ENCODE results near the gene EXOC3L4. TPM values are rescaled to one million over a fixed set of nuclear protein-coding genes. Genes with fewer than 3 reads are reported as not detected.

The EXOC3L4 gene
- total and polyA plus RNA-seq, 5 donors = 0.63 to 2.5 (median 1.2) TPM

- Histone ChIP-seq H3K4me3 (ENCODE audit: low read length) (no peak overlapping the region), H3K27me3 (ENCODE audit: control insufficient read depth, insufficient read depth) (no peaks in the 10 kb centered on the region), H3K4me1 (ENCODE audit: control insufficient read depth, insufficient read depth, low read length) (peaks cover 6% of the 10 kb centered on the region), H3K27ac (ENCODE audit: low read length) (no peak overlapping the region), H3K9me3 (ENCODE audit: control insufficient read depth, low read length) (no peaks in the 10 kb centered on the region)
- 86% methylated on average over 13 of the region's 13 CpGs for WGBS
- peak in 2 of 3 donors; percentile 56 to 58 for DNase-seq
- intact Hi-C loops (cut with DNase I) = loop anchor here in 1 of 4 donors (10.0 kb wide), 1 partner anchor 59 kb away; no protein-coding TSS in a partner anchor
- no peak for ATAC-seq
Observed at GRCh38 chr14:103125098-103126070, 30.9 kb downstream of the EXOC3L4 start.

DNA sequence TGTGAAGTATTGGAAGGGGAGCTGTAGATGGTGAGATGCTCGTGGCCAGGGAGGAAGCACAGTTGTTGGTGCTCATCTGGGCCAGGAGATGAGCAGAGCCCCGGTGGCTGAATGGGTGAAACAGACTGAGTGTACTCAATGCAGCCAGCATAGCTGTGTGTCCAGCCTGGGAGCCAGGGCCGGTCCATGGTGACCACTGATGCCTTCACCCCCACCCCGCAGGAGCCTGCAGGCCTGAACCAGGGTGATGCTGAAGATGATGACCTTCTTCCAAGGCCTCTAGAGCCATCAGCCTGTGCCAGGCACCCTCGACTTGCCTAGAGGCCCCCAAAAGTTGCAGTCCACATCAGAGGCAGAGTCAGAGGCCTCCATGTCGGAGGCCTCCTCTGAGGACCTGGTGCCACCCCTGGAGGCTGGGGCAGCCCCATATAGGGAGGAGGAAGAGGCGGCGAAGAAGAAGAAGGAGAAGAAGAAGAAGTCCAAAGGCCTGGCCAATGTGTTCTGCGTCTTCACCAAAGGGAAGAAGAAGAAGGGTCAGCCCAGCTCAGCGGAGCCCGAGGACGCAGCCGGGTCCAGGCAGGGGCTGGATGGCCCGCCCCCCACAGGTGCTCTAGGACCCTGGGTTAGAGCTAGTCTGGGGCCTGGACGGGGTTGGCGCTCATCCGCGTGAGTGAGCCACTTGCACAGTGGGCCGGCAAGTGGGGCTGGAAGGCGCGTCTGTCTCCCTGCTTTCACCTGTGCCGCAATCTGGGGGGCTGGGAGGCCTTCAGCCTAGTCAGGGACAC lies 31.8 kb downstream of the EXOC3L4 start:
- no peaks in the 10 kb centered on the region for H3K9me3 ChIP-seq (ENCODE audit: control insufficient read depth, low read length)
- DNase-seq (peak in 2 of 3 donors; percentile 51 to 65), ATAC-seq (no peak)
- 71% methylated on average over 22 of the region's 22 CpGs for WGBS
- peaks cover 2% of the 10 kb centered on the region for H3K4me1 ChIP-seq (ENCODE audit: control insufficient read depth, insufficient read depth, low read length)
- H3K27me3 ChIP-seq (ENCODE audit: control insufficient read depth, insufficient read depth) = no peaks in the 10 kb centered on the region
- peak overlapping the region; percentile 7 for H3K4me3 ChIP-seq (ENCODE audit: low read length)
- intact Hi-C loops (cut with DNase I) = loop anchor here in 1 of 4 donors (10.0 kb wide), 1 partner anchor 59 kb away; no protein-coding TSS in a partner anchor
- no peak overlapping the region for H3K27ac ChIP-seq (ENCODE audit: low read length)

- intact Hi-C loops (cut with DNase I) = loop anchor here in 1 of 4 donors (10.0 kb wide), 1 partner anchor 58 kb away; no protein-coding TSS in a partner anchor
- DNase-seq (peak in 2 of 3 donors; percentile 71 to 73), ATAC-seq (no peak)
- 41% methylated on average over 60 of the region's 62 CpGs for WGBS
- H3K27me3 ChIP-seq (ENCODE audit: control insufficient read depth, insufficient read depth) = no peaks in the 10 kb centered on the region
- H3K4me1 ChIP-seq (ENCODE audit: control insufficient read depth, insufficient read depth, low read length) = peaks cover 2% of the 10 kb centered on the region
- no peaks in the 10 kb centered on the region for H3K9me3 ChIP-seq (ENCODE audit: control insufficient read depth, low read length)
- peak overlapping the region; percentile 7 for H3K4me3 ChIP-seq (ENCODE audit: low read length)
- no peak overlapping the region for H3K27ac ChIP-seq (ENCODE audit: low read length)
Observed at GRCh38 chr14:103126873-103127304, 32.4 kb downstream of the EXOC3L4 start.

DNA sequence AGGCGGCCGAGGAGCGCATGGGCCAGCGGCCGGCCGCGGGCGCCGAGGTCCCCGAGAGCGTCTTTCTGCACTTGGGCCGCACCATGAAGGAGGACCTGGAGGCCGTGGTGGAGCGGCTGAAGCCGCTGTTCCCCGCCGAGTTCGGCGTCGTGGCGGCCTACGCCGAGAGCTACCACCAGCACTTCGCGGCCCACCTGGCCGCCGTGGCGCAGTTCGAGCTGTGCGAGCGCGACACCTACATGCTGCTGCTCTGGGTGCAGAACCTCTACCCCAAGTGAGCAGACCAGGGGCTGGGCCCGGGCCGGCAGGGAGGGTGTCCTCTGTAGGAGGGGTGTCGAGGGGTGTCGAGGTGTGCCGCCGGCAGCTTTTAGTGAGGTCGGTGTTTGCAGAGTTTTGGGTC lies 32.8 kb downstream of the EXOC3L4 start:
- intact Hi-C loops (cut with DNase I) = loop anchor here in 1 of 4 donors (10.0 kb wide), 1 partner anchor 57 kb away; no protein-coding TSS in a partner anchor
- 58% methylated on average over 39 of the region's 39 CpGs for WGBS
- Histone ChIP-seq H3K4me3 (ENCODE audit: low read length) (no peak overlapping the region), H3K27ac (ENCODE audit: low read length) (no peak overlapping the region), H3K9me3 (ENCODE audit: control insufficient read depth, low read length) (no peaks in the 10 kb centered on the region), H3K4me1 (ENCODE audit: control insufficient read depth, insufficient read depth, low read length) (peaks cover 2% of the 10 kb centered on the region), H3K27me3 (ENCODE audit: control insufficient read depth, insufficient read depth) (no peaks in the 10 kb centered on the region)
- no peak for ATAC-seq
- DNase-seq = peak in 2 of 3 donors; percentile 54 to 63

- H3K9me3 ChIP-seq (ENCODE audit: control insufficient read depth, low read length) = no peaks in the 10 kb centered on the region
- 91% methylated on average over 16 of the region's 16 CpGs for WGBS
- H3K4me3 ChIP-seq (ENCODE audit: low read length) = no peak overlapping the region
- H3K4me1 ChIP-seq (ENCODE audit: control insufficient read depth, insufficient read depth, low read length) = peaks cover 2% of the 10 kb centered on the region
- H3K27ac ChIP-seq (ENCODE audit: low read length) = no peak overlapping the region
- DNase-seq (peak in 2 of 3 donors; percentile 39 to 60), ATAC-seq (no peak)
- intact Hi-C loops (cut with DNase I) = loop anchor here in 1 of 4 donors (10.0 kb wide), 1 partner anchor 57 kb away; no protein-coding TSS in a partner anchor
- no peaks in the 10 kb centered on the region for H3K27me3 ChIP-seq (ENCODE audit: control insufficient read depth, insufficient read depth)
Observed at GRCh38 chr14:103127861-103128598, 33.5 kb downstream of the EXOC3L4 start.

DNA sequence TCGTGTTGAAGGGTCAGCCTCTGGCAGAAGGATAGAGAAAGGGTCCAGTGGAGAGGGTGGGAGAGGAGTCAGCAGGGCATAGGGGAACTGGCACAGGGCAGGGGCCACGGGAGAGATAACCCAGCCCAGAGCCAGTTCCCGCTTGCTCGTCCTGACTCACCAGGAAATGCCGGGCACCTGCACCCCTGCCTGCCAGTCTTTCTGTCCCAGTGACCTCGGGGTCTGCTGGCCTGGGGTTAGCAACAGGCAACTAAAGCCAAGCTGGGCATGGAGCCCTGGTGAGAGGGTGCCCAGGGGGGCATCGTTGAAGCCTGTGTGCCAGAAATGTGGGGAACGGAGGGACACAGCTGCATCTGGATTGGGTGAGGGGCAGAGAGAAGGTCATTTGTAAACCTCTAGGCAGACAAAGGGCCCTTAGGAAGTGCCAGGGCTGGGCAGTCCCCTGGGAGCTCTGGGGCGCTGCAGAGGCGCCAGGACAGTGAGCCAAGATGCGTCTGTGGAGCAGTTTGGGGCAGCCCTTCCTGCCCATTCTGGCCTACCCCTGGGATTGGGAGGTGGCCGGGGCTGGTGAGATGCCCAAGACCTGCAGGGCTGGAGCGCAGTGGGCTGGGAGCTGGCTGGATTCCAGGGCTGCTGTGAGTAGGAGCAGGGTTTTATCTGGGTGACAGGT lies 34.2 kb downstream of the EXOC3L4 start:
- ATAC-seq (no peak), DNase-seq (peak; percentile 38 to 70 (median 58))
- Histone ChIP-seq H3K4me3 (ENCODE audit: low read length) (no peak overlapping the region), H3K27ac (ENCODE audit: low read length) (no peak overlapping the region), H3K27me3 (ENCODE audit: control insufficient read depth, insufficient read depth) (no peaks in the 10 kb centered on the region), H3K9me3 (ENCODE audit: control insufficient read depth, low read length) (no peaks in the 10 kb centered on the region), H3K4me1 (ENCODE audit: control insufficient read depth, insufficient read depth, low read length) (peaks cover 2% of the 10 kb centered on the region)
- 80% methylated on average over 13 of the region's 13 CpGs for WGBS
- intact Hi-C loops (cut with DNase I) = loop anchor here in 1 of 4 donors (10.0 kb wide), 1 partner anchor 56 kb away; no protein-coding TSS in a partner anchor

GRCh38 chr14:103129301-103130016 lies 34.9 kb downstream of the EXOC3L4 start:
- Histone ChIP-seq H3K4me1 (ENCODE audit: control insufficient read depth, insufficient read depth, low read length) (peaks cover 2% of the 10 kb centered on the region), H3K9me3 (ENCODE audit: control insufficient read depth, low read length) (no peaks in the 10 kb centered on the region), H3K27me3 (ENCODE audit: control insufficient read depth, insufficient read depth) (no peaks in the 10 kb centered on the region), H3K27ac (ENCODE audit: low read length) (no peak overlapping the region), H3K4me3 (ENCODE audit: low read length) (no peak overlapping the region)
- intact Hi-C loops (cut with DNase I) = loop anchor here in 1 of 4 donors (10.0 kb wide), 1 partner anchor 55 kb away; no protein-coding TSS in a partner anchor
- ATAC-seq (no peak), DNase-seq (peak in 1 of 3 donors; percentile 40)
- WGBS = 93% methylated on average over 12 of the region's 12 CpGs

DNA sequence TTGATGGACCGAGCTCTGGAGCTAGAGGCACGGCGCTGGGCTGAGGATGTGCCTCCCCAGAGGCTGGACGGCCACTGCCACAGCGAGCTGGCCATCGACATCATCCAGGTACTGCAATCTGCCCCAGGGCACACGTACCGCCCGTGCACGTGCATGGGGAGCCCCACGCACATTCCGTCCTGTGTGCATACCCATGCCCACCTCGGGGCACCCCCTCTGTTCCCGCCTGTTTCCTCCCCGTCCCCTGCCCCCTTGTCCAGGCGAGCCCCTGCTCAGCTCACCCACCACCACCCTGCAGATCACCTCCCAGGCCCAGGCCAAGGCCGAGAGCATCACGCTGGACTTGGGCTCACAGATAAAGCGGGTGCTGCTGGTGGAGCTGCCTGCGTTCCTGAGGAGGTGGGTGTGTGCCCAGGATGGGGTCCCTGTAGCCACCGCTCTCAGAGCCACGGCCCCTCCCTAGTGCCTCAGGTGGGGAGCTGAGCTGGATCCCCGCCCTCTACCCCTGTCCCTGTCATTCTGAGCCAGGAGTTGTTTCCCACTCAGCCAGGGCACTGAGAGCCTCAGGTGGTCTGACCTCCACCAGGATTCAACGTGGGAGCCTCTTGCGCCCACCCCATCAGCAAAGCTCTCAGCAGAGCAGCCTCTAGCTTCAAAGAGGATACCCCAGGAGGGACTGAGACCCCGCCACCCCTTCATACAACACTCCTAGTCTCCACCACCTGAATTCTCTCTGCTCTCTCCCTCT lies 35.7 kb downstream of the EXOC3L4 start:
- intact Hi-C loops (cut with DNase I) = no loop called here
- Histone ChIP-seq H3K9me3 (ENCODE audit: control insufficient read depth, low read length) (no peaks in the 10 kb centered on the region), H3K4me3 (ENCODE audit: low read length) (no peak overlapping the region), H3K27ac (ENCODE audit: low read length) (no peak overlapping the region), H3K4me1 (ENCODE audit: control insufficient read depth, insufficient read depth, low read length) (peaks cover 2% of the 10 kb centered on the region), H3K27me3 (ENCODE audit: control insufficient read depth, insufficient read depth) (no peaks in the 10 kb centered on the region)
- 91% methylated on average over 26 of the region's 26 CpGs for WGBS
- DNase-seq (peak in 2 of 3 donors; percentile 50 to 54), ATAC-seq (no peak)

GRCh38 chr14:103130965-103131364 lies 36.4 kb downstream of the EXOC3L4 start:
- 58% methylated on average over 8 of the region's 8 CpGs for WGBS
- peaks cover under 1% of the 10 kb centered on the region for H3K4me1 ChIP-seq (ENCODE audit: control insufficient read depth, insufficient read depth, low read length)
- no peak overlapping the region for H3K4me3 ChIP-seq (ENCODE audit: low read length)
- H3K27ac ChIP-seq (ENCODE audit: low read length) = no peak overlapping the region
- intact Hi-C loops (cut with DNase I) = no loop called here
- ATAC-seq = no peak
- no peaks in the 10 kb centered on the region for H3K27me3 ChIP-seq (ENCODE audit: control insufficient read depth, insufficient read depth)
- DNase-seq = peak in 2 of 3 donors; percentile 53 to 75
- no peaks in the 10 kb centered on the region for H3K9me3 ChIP-seq (ENCODE audit: control insufficient read depth, low read length)
